AG04450 (cell line): ENCODE data around the gene ACSL4. TPM values are rescaled to one million over a fixed set of nuclear protein-coding genes. Genes with fewer than 3 reads are reported as not detected.

Experiments used
- CTCF ChIA-PET: fragments of 300-600, 350-600 bp; formaldehyde crosslinking; extraction: SDS; loops from one replicate; lab custom pipeline; 2022; ENCODE audit warnings: antibody characterized with exemption, inconsistent platforms; lab: Charles Lee
- POLR2A ChIA-PET: fragments of 350-600 bp; formaldehyde crosslinking; extraction: SDS; loops from one replicate; lab custom pipeline; 2021; ENCODE audit warnings: antibody characterized with exemption, inconsistent platforms; lab: Yijun Ruan, JAX
- DNase-seq: peaks from one replicate; pipeline ENCODE4 v3.0.0-alpha.2; 2011; ENCODE audit warnings: low read depth, low spot score
- H3K27ac ChIP-seq: one replicate; pipeline ENCODE4 v1.5.1; 2012; ENCODE audit warnings: low read depth, low read length, control low read depth
- H3K27me3 ChIP-seq: one replicate; pipeline ENCODE4 v1.6.0; 2012; ENCODE audit warnings: low read length; ENCODE audit not compliant: control insufficient read depth, insufficient read depth
- H3K4me3 ChIP-seq: 2 replicates; pipeline ENCODE4 v1.5.1; 2011; ENCODE audit warnings: mild to moderate bottlenecking, low read depth, low read length, control low read depth
- H3K9me3 ChIP-seq: 2 replicates; pipeline ENCODE4 v1.5.1; 2012; ENCODE audit warnings: low read length; ENCODE audit not compliant: control insufficient read depth, insufficient read depth
- polyA minus RNA-seq: library from RNA; depleted of rRNA, polyadenylated mRNA; stranded (reverse); fragments of >200 nt; gene quantifications from 2 replicates; pipeline ENCODE4 v1.2.3, GENCODE V29; 2011; rRNA and poly(A)+ RNA removed
- polyA plus RNA-seq: library from polyadenylated mRNA; depleted of rRNA; stranded (reverse); fragments of >200 nt; gene quantifications from 2 replicates; pipeline ENCODE4 v1.2.3, GENCODE V29; 2011; rRNA removed
- TF ChIP-seq, protein P1 (sequence below): IDR thresholded peaks from 2 replicates; pipeline ENCODE4 v1.5.1; 2011; ENCODE audit warnings: low read depth, low read length, control low read depth, inconsistent platforms

ACSL4 gene
- 124 and 157 TPM in 2 replicates for polyA plus RNA-seq
- polyA minus RNA-seq, result 223 and 230 TPM in 2 replicates

DNA sequence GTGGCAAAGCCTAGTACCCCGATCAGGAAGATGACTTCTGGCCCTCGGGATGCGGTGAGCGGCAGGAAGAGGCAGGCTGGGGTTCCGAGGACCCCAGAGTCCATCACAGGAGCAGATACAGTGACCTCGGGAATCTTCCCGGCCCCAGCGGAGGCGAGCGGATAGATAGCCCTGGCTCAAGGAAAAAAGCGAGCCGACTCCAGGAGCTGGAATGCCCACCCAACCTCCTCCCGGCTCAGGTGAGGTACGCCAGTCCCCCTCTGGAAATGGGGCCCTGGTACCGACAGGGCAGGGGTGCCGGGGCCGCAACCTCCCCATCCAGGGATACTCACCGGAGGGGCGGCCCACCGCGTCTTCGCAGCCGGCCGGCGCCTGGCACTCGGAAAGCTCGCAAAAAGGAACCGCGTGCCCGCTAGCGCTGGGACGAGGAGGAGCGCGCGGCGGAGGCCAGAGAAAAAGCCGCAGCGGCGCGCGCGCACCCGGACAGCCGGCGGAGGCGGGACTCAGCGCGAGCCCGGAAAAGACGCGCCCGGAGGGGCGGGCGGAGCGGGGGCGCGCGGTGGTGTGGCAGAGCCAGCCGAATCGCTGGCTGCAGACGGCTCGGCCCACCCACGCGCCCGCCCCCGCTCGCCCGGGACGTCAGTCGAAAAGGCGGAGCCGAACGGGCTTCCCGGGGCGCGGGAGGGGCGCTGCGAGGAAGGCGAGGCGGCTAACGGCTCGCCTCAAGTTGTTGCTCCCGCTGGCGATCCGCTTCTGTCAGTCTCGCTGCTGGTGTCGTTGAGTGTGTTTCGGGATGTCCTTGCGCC lies at the start of gene ACSL4:
Gene ACSL4, minus strand, starts transcription at position 451 of the 806 bp plus-strand sequence. CDS start 49,894 bp downstream, outside the sequence.
- Histone ChIP-seq H3K27ac (peak within 1 kb of the TSS; percentile 91), H3K9me3 (no peaks in the 10 kb centered on the region; the same call in 1 of the 2 replicates), H3K27me3 (no peaks in the 10 kb centered on the region), H3K4me3 (peak within 1 kb of the TSS; percentile 81)
- CTCF ChIA-PET, result interaction anchor here (1.2 to 2.1 kb wide), 3 partner anchors 21 to 158 kb away, joined by 7 to 10 read pairs (median 10); no protein-coding TSS in a partner anchor
- TF ChIP-seq, protein P1, sequence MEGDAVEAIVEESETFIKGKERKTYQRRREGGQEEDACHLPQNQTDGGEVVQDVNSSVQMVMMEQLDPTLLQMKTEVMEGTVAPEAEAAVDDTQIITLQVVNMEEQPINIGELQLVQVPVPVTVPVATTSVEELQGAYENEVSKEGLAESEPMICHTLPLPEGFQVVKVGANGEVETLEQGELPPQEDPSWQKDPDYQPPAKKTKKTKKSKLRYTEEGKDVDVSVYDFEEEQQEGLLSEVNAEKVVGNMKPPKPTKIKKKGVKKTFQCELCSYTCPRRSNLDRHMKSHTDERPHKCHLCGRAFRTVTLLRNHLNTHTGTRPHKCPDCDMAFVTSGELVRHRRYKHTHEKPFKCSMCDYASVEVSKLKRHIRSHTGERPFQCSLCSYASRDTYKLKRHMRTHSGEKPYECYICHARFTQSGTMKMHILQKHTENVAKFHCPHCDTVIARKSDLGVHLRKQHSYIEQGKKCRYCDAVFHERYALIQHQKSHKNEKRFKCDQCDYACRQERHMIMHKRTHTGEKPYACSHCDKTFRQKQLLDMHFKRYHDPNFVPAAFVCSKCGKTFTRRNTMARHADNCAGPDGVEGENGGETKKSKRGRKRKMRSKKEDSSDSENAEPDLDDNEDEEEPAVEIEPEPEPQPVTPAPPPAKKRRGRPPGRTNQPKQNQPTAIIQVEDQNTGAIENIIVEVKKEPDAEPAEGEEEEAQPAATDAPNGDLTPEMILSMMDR, result no peak
- DNase-seq, result no peak
- POLR2A ChIA-PET, result interaction anchor here (0.9 to 1.1 kb wide), 4 partner anchors 65 to 139 kb away, joined by 3 to 7 read pairs (median 4); no protein-coding TSS in a partner anchor

DNA sequence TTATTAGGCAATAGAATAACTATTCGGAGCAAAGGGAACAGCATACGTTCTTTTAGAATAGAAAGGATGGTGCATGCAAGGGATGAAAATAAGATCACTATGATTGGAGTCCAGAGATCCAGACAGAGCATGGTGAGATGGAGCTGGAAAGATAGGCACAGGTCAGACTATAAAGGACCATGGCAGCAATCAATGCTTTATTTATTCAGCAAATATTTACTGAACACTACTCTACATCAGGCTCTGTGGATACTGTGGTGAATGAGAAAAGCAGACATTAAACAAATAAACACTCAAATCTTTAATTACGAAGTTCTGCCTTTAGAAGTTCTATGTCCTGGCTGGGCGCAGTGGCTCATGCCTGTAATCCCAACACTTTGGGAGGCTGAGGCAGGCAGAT lies 44.7 kb upstream of the ACSL4 start:
- no peaks in the 10 kb centered on the region for H3K27me3 ChIP-seq
- no peak overlapping the region for H3K4me3 ChIP-seq
- ChIA-PET POLR2A (no interaction called here), CTCF (interaction anchor here (0.6 to 1.4 kb wide), 3 partner anchors 79 to 1663 kb away, joined by 3 to 5 read pairs (median 4); no protein-coding TSS in a partner anchor)
- no peak overlapping the region for H3K27ac ChIP-seq
- no peaks in the 10 kb centered on the region for H3K9me3 ChIP-seq
- TF ChIP-seq, protein P1, result no peak
- no peak for DNase-seq

DNA sequence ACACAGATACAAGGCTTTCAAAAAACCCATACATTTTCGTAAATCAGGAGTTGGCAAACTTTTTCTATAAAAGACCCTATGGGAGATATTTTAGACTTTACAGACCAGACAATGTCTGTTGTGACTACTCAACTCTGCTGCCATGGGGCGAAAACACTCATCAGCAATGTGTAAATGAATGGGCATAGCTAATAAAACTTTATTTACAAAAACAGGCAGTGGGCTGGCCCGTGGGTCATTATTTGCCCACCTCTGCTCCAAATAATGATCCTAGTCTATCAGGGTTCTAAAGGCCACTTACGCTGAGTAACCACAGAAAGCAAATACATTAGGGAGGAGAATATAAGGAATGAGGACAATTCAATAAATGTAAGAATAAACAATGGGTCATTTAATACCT lies 43.9 kb upstream of the ACSL4 start:
- Histone ChIP-seq H3K27ac (no peak overlapping the region), H3K9me3 (no peaks in the 10 kb centered on the region), H3K27me3 (no peaks in the 10 kb centered on the region), H3K4me3 (no peak overlapping the region)
- TF ChIP-seq, protein P1, result no peak
- ChIA-PET CTCF (interaction anchor here (1.4 kb wide), 1 partner anchor 80 kb away, joined by 4 read pairs; no protein-coding TSS in a partner anchor), POLR2A (no interaction called here)
- no peak for DNase-seq

DNA sequence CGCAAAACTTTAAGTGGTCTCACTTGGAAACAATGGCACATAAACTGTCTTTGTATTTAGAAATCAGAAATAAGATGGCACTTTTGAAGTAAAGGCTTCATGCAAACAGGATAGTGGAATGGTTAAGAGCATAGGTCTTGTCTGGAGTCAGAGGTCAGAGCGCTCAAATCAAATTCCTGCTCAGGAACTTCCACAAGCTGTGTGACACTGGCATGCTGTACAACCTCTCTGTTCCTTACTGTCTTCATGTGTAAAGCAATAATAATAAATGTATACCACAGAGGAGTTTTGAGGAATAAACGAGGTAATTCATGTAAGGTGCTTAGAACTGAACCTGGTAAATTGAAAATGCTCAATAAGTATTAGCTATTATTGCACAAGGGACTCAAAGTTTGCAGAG lies 43.4 kb upstream of the ACSL4 start:
- DNase-seq, result no peak
- ChIA-PET CTCF (interaction anchor here (1.4 kb wide), 1 partner anchor 80 kb away, joined by 4 read pairs; no protein-coding TSS in a partner anchor), POLR2A (no interaction called here)
- H3K9me3 ChIP-seq, result no peaks in the 10 kb centered on the region
- TF ChIP-seq, protein P1, result no peak
- no peaks in the 10 kb centered on the region for H3K27me3 ChIP-seq
- no peak overlapping the region for H3K4me3 ChIP-seq
- no peak overlapping the region for H3K27ac ChIP-seq

DNA sequence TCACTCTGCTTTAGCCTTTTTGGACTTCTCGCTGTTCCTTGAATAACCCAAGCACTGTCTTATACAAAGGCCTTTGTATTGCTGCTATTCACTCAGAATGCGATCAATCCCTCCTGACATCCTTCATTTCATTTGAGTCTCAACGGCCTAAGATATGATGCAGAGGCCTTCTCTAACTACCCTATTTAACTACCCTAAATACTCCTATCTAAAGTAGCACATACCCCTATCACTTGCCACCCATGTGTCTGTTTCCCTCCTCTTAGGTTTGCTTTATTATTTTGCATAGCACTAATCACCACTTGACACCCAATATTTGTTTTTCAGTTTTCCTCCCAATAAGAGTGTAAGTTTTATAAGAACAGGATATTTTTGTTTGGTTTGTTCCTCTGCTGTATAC lies 42.3 kb upstream of the ACSL4 start:
- CTCF ChIA-PET, result no interaction called here
- DNase-seq, result no peak
- no peaks in the 10 kb centered on the region for H3K27me3 ChIP-seq
- H3K27ac ChIP-seq, result no peak overlapping the region
- no peaks in the 10 kb centered on the region for H3K9me3 ChIP-seq
- H3K4me3 ChIP-seq, result no peak overlapping the region
- POLR2A ChIA-PET, result interaction anchor here (1.2 to 1.3 kb wide), 2 partner anchors 52 to 55 kb away, joined by 3 to 8 read pairs; no protein-coding TSS in a partner anchor
- TF ChIP-seq, protein P1, result no peak
